DOHH2 (cell line): ENCODE results near the gene DIP2C.

Experiments used
- EZH2phosphoT487 ChIP-seq: fragments of 200-600 bp; sonication (generic); IDR thresholded peaks from 2 replicates; pipeline ENCODE4 v1.6.1; 2017; ENCODE audit warnings: borderline replicate concordance, mild to moderate bottlenecking, antibody characterized with exemption, low read length, moderate library complexity, mixed read lengths
- TF ChIP-seq, protein P1 (sequence below): fragments of 200-600 bp; sonication (generic); IDR thresholded peaks from one replicate; pipeline ENCODE4 v1.5.1; 2014; ENCODE audit warnings: antibody characterized with exemption, mild to moderate bottlenecking, low read depth, low read length; ENCODE audit not compliant: poor library complexity, severe bottlenecking

- TF ChIP-seq, protein P1, sequence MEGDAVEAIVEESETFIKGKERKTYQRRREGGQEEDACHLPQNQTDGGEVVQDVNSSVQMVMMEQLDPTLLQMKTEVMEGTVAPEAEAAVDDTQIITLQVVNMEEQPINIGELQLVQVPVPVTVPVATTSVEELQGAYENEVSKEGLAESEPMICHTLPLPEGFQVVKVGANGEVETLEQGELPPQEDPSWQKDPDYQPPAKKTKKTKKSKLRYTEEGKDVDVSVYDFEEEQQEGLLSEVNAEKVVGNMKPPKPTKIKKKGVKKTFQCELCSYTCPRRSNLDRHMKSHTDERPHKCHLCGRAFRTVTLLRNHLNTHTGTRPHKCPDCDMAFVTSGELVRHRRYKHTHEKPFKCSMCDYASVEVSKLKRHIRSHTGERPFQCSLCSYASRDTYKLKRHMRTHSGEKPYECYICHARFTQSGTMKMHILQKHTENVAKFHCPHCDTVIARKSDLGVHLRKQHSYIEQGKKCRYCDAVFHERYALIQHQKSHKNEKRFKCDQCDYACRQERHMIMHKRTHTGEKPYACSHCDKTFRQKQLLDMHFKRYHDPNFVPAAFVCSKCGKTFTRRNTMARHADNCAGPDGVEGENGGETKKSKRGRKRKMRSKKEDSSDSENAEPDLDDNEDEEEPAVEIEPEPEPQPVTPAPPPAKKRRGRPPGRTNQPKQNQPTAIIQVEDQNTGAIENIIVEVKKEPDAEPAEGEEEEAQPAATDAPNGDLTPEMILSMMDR: no peak
- TF ChIP-seq EZH2phosphoT487: no peak
Observed at GRCh38 chr10:716821-717220, 27.4 kb upstream of the DIP2C start.
